Heart right ventricle (tissue), 16 donors: ENCODE results near the gene WDR87. TPM values are rescaled to one million over a fixed set of nuclear protein-coding genes. Genes with fewer than 3 reads are reported as not detected.

Experiments
- ATAC-seq, 8 donors: fragments of 200-7000 bp; cut with Tn5 transposase; one replicate each; pipeline ENCODE4 v1.9.1; 2020; ENCODE audit warnings: mild to moderate bottlenecking in 8 of 8, moderate library complexity in 8 of 8, moderate number of reproducible peaks in 1 of 8
- DNase-seq, 2 donors: peaks; one replicate each; pipeline ENCODE4 v3.0.0-alpha.2; 2020
- H3K27ac ChIP-seq, 10 donors: fragments of 200-600 bp; sonication (generic) in 2 of 10; one replicate each; pipeline versions ENCODE4 v1.5.0 to v1.8.0; 2020 to 2022; ENCODE audit warnings: mild to moderate bottlenecking in 3 of 10
- H3K27me3 ChIP-seq, 7 donors: fragments of 200-600 bp; one replicate each; pipeline ENCODE4 v1.8.0; 2021 to 2022; ENCODE audit warnings: mild to moderate bottlenecking in 2 of 7
- H3K36me3 ChIP-seq, 9 donors: fragments of 200-600 bp; sonication (generic) in 1 of 9; one replicate each; pipeline versions ENCODE4 v1.5.0 to v1.8.0; 2020 to 2022; ENCODE audit warnings: mild to moderate bottlenecking in 2 of 9
- H3K4me1 ChIP-seq, 9 donors: fragments of 200-600 bp; sonication (generic) in 1 of 9; one replicate each; pipeline versions ENCODE4 v1.5.0 to v1.8.0; 2020 to 2022; ENCODE audit warnings: mild to moderate bottlenecking in 4 of 9
- H3K4me3 ChIP-seq, 10 donors: fragments of 200-600 bp; sonication (generic) in 2 of 10; one replicate each; pipeline versions ENCODE4 v1.5.0 to v1.8.0; 2020 to 2022; ENCODE audit warnings: mild to moderate bottlenecking in 7 of 10, moderate library complexity in 2 of 10
- H3K9me3 ChIP-seq, 11 donors: fragments of 200-600 bp in 10 of 11; sonication (generic) in 2 of 11; one replicate each; pipeline versions ENCODE4 v1.5.0 to v1.8.0; 2013 to 2022; ENCODE audit warnings: mild to moderate bottlenecking in 2 of 11, control low read depth in 1 of 11, moderate library complexity in 1 of 11
- WGBS, 2 donors: extraction: QIAGEN DNeasy Blood & Tissue Kit; methylation state at CpG; one replicate each; pipeline ENCODE4 v1.1.7; 2013; ENCODE audit warnings: inconsistent platforms in 1 of 2; 5-methylcytosine and 5-hydroxymethylcytosine counted together
- intact Hi-C, 10 donors: fragments of 100-400 bp; cut with DNase I; formaldehyde crosslinking; loops; one replicate each; pipeline versions ENCODE4 v1.11.1 to v1.14.2; 2022
- polyA plus RNA-seq, 2 donors: library from polyadenylated mRNA; stranded (reverse); fragments of 200-250 nt; gene quantifications; one replicate each; pipeline ENCODE4 v1.2.3, GENCODE V29; 2013
- total RNA-seq, 10 donors: library from RNA; stranded (reverse); fragmentation: NEBNext Ultra II Directional in 3 of 10; extraction: Animal tissue kit (Norgen Biotek cat#: 25700) in 3 of 10; gene quantifications; one replicate each; pipeline versions ENCODE4 v1.2.1 to v1.2.4, GENCODE V29; 2021 to 2023
- TF ChIP-seq, protein P1 (sequence below), 9 donors: fragments of 200-600 bp; sonication (generic) in 2 of 9; IDR thresholded peaks; one replicate each; pipeline versions ENCODE4 v1.5.0 to v1.8.0; 2021 to 2022; ENCODE audit warnings: antibody characterized with exemption in 9 of 9, mild to moderate bottlenecking in 5 of 9, moderate library complexity in 1 of 9
- donor health status: Arrhythmogenic right ventricular cardiomyopathy.
- donor health status: ischemic (EF 13 %, LVEDD 7.1; RV severe dilation, severe dysfunction).
- donor health status: healthy with polysubstance abuse.
- donor health status: DM: no; HTN: yes; CAD: no.
- donor health status: DM: no; HTN: no; CAD: no.
- donor health status: ischemic (EF 25% LVEDD 6.9; RV normal size, moderate dysfunction).
- donor health status: ischemic (EF 25% LVEDD 5.7; RV mildly dilated, moderate dysfunction).
- donor health status: healthy.
- donor health status: DM: yes; HTN: yes; CAD: no.
- donor health status: Ischemic cardiomyopathy.
- donor health status: ischemic (EF 35%, LVEDD 5.7; RV mildly dilated, moderate dysfunction).
- donor health status: nonischemic (EF 11% LVEDD 7.7; RV severe dilation, severe dysfunction).
- donor health status: DM: yes; HTN: yes; CAD: no.
- donor health status: PGD.
- donor health status: ischemic (EF 29% LVEDD 5.4; RV normal size, mild dysfunction).
- donor health status: nonischemic (EF 23%, LVEDD 6.1; RV moderate dilation, normal function).

WDR87 gene
- total and polyA plus RNA-seq, 12 donors: 0.04 TPM; not detected in 11

DNA sequence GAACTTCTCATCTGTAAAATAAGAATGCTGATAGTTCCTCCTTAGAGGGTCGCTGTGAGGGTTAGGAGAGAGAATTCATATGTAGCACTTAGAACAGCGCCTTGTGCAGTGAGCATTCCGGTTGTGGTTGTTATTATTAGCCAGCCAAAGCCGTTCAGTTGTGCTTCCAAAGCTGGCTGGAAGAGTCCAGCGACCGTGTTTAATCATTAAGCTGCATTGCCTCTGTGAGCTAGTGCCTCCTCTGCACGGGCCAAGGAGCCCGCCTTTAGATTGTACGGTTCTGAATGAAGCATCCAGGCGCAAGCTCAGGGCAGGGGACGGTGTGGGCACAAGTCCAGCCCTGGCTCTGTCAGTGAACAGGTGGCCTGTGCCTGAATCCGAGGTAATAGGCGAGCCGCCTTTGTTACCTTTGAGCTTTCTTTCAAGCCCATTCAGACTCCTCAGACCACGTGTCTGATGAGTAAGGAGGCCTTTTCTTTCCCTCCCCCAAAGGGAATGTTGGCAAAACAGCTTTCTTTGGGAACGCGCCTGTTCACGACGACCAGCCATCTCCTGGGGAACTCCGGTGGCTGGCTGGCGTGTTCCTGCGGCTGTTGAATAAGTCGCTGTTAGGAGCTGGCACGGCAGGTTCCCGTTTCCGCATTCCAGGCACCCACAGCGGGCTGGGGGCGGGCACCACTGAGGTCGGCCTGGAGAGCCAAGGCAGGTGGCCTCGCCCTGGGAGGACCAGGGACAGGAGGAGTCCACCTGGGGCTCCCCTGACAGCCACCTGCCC is 25.7 kb upstream of the WDR87 start:
- ATAC-seq: peak in 6 of 8 donors; percentile 15 to 42 (median 34)
- no peaks in the 10 kb centered on the region for H3K27me3 ChIP-seq
- DNase-seq: peak; percentile 8 to 26
- TF ChIP-seq, protein P1, sequence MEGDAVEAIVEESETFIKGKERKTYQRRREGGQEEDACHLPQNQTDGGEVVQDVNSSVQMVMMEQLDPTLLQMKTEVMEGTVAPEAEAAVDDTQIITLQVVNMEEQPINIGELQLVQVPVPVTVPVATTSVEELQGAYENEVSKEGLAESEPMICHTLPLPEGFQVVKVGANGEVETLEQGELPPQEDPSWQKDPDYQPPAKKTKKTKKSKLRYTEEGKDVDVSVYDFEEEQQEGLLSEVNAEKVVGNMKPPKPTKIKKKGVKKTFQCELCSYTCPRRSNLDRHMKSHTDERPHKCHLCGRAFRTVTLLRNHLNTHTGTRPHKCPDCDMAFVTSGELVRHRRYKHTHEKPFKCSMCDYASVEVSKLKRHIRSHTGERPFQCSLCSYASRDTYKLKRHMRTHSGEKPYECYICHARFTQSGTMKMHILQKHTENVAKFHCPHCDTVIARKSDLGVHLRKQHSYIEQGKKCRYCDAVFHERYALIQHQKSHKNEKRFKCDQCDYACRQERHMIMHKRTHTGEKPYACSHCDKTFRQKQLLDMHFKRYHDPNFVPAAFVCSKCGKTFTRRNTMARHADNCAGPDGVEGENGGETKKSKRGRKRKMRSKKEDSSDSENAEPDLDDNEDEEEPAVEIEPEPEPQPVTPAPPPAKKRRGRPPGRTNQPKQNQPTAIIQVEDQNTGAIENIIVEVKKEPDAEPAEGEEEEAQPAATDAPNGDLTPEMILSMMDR (IDR thresholded peaks at IDR 0.05): no peak
- H3K4me3 ChIP-seq: peak overlapping the region in 1 of 10 donors; percentile 9
- no peaks in the 10 kb centered on the region for H3K36me3 ChIP-seq
- intact Hi-C loops: no loop called here
- peaks cover 6 to 33% (median 19%) of the 10 kb centered on the region in 9 donors for H3K4me1 ChIP-seq
- H3K9me3 ChIP-seq: peaks cover 0 to 19% (median 7%) of the 10 kb centered on the region in 11 donors
- 46 to 49% methylated on average over 30 of the region's 30 CpGs for WGBS, 2 donors
- peak overlapping the region in 1 of 10 donors; percentile 20 for H3K27ac ChIP-seq

DNA sequence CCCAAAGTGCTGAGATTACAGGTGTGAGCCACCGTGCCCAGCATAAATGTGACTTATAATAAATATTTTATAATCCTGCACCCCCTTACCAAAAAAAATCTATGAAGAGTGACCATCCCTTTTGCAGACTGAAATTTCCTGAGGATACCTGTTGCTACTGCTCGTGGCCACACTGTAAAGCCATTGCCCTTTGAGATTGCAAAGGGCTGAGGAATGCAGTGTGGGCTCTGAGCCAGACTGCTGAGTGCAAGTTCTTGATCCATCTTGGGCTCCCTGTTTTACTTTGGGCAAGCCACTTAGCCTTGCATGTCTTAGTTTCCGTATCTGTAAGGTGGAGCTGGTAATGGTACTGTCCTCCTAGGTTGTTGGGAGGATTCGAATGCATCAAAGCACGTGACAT is 24.0 kb upstream of the WDR87 start:
- Histone ChIP-seq H3K4me1 (peaks cover 6 to 33% (median 19%) of the 10 kb centered on the region in 9 donors), H3K27me3 (no peaks in the 10 kb centered on the region), H3K9me3 (peaks cover 0 to 8% (median 5%) of the 10 kb centered on the region in 11 donors), H3K4me3 (no peak overlapping the region), H3K27ac (no peak overlapping the region), H3K36me3 (no peaks in the 10 kb centered on the region)
- TF ChIP-seq, protein P1 (IDR thresholded peaks at IDR 0.05): no peak
- DNase-seq (no peak), ATAC-seq (no peak)
- intact Hi-C loops: no loop called here
- 93 to 94% methylated on average over 5 of the region's 5 CpGs for WGBS, 2 donors

DNA sequence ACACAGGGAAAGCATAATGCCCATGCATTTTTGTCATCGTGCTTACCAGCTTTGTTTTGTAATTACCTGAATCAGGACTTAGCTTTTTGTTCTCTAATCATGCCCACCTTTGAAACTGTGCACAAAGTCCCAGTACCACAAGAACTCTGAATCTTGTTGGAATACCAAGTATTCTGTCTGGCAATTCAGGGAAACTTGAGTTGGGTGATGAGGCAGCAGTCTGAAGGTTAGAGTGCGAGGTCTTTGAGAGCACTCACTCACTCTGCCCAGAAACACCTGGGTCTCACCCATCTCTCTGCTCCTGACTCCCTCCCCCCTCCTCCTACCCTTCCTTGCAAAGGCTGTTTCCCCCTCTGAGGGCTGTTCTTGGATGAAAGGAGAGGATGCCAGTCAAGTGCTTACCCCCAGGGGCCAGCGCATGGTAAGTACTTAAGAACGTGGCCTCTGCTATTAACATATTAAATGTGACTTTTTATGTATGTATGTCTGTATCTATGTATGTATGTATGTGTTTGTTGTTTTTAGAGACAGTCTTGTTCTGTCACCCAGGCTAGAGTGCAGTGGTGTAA is 23.0 kb upstream of the WDR87 start:
- Histone ChIP-seq H3K4me3 (no peak overlapping the region), H3K9me3 (no peaks in the 10 kb centered on the region), H3K4me1 (peaks cover 6 to 33% (median 19%) of the 10 kb centered on the region in 9 donors), H3K27me3 (no peaks in the 10 kb centered on the region), H3K27ac (no peak overlapping the region), H3K36me3 (no peaks in the 10 kb centered on the region)
- TF ChIP-seq, protein P1 (IDR thresholded peaks at IDR 0.05): no peak
- intact Hi-C loops: no loop called here
- no peak for DNase-seq
- 91 to 92% methylated on average over 4 of the region's 4 CpGs for WGBS, 2 donors
- no peak for ATAC-seq

DNA sequence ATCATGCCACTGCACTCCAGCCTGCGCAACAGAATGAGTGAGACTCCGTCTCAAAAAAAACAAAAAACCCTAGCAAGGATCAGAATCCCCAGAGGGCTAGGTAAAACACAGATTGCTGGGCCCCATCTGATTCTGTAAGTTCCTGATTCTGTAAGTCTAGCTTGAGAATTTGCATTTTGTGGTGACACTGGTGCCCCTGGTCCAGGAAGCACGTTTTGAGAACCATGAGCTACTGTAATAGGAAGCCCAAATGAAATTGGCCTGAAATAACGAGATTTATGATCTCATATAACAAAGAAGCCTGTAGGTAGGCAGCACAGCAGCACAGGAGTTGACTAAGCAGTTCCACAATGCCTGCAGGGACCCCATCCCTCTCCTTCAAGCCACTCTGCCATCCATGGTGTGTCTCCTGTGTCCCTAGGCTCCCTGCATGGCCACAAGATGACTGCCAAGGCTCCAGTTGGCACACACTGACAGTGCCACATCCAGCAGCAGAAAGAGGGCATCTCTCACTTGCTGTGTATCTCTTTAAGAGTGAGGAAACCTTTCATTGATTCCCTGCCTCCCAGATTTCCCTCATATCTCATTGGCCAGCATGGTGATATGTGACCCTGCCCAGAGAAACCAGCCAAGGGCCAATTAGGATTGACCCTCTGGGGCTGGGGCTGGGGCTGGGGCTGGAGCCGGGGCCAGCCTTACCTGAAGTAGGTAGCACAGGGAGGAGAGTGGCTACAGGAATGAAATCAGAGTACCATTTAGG is 22.3 kb upstream of the WDR87 start:
- H3K4me3 ChIP-seq: no peak overlapping the region
- no peaks in the 10 kb centered on the region for H3K36me3 ChIP-seq
- TF ChIP-seq, protein P1 (IDR thresholded peaks at IDR 0.05): no peak
- H3K9me3 ChIP-seq: no peaks in the 10 kb centered on the region
- no peak overlapping the region for H3K27ac ChIP-seq
- no peaks in the 10 kb centered on the region for H3K27me3 ChIP-seq
- ATAC-seq: no peak
- H3K4me1 ChIP-seq: peaks cover 4 to 26% (median 16%) of the 10 kb centered on the region in 9 donors
- intact Hi-C loops: no loop called here
- WGBS, 2 donors: 83 to 85% methylated on average over 5 of the region's 5 CpGs
- DNase-seq: no peak
